NCI-H146 treated with DMSO at 0.1 percent for 48 hours (cell line): ENCODE results near the gene MYO7B.

Experiments
- DNase-seq: peaks from one replicate; lab custom pipeline; 2025; ENCODE audit not compliant: unreplicated experiment; lab: John Stamatoyannopoulos, UW

MYO7B gene

DNA sequence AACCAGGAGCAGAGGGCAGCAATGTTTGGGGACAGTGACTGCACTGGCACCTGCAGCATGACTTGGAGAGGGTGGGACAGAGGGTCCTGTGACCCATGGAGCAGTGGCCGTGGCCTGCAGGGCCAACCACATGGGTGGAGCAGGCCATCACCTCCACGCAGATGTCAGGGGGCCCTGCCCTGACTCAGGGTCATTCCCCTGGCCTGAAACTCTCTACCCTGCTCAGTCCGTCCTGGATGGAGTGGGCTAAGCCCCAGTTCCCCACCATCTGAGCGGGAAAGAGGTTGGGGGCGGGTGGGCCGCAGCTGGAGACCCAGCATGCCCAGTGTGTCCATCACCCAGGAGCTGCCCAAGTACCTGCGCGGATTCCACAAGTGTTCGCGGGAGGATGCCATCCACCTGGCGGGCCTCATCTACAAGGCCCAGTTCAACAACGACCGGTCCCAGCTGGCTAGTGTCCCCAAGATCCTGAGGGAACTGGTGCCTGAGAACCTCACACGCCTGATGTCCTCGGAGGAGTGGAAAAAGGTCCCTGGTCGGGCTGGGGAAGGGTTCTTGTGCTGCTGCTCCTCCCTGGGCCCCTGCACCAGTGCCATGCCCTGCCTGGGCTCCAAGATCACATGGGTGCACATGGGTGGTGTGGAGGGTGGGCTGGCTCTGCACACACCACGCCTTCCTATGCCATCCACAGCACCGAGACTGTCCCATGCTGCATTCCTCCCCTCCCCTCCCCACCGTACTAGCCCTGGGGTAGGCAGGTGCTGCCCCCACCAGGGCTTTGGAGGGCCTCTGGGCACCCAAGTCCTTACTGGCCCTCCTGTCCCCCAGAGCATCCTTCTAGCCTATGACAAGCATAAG, 100.1 kb downstream of the MYO7B start:
- DNase-seq, result no peak

DNA sequence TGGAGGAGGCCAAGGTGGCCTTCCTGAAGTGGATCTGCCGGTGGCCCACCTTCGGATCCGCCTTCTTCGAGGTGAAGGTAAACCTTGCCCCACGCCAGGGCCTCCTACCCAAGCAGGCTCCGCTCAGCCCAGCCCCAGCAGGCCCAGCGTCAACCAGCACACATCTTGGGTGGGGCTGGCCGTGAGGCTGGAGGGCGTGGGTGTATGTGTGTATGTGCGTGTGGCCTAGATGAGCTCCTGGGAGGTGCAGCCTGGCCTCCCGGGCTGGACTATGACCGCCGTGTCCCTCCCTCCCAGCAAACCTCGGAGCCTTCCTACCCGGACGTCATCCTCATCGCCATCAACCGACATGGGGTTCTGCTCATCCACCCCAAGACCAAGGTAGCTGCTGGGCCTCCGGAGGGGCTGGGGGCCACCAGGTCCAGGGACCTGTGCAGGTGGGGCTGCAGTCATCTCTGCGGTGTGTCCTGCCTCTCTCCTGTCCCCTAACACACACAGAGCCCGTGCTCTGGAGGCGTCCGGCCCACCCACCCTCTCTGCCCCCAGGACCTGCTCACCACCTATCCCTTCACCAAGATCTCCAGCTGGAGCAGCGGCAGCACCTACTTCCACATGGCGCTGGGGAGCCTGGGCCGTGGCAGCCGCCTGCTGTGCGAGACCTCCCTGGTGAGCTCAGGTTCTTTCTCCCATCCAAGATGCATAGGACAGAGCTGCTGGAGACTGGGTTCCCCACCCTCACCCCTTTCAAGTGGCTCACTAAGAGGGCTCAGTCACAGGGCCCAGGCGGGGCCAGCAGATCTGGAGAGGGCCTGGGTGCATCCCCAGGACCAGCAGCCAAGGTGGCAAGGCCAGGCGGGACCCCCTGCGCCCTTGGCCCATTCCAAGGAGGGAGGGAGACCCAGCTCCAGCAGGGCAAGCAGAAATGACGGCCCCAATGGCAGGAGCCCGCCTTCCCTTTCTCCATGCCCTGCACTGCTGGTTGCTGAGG, 101.1 kb downstream of the MYO7B start:
- no peak for DNase-seq

DNA sequence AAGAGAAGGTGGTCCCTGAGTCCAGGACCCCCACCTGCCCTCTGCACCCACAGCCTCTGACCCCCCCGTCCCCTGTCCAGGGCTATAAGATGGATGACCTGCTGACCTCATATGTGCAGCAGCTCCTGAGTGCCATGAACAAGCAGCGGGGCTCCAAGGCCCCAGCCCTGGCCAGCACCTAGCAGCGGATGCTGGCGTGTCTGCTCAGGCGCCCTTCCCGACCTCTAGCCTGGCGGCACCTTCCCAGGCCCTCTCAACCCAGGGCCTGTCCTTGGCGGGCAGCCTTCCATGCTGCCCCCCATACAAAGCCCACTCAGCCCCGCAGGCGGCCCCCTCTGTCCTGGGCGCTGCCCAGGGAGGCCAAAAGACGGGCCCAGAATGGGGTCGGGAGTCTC, 101.8 kb downstream of the MYO7B start:
- DNase-seq, result no peak

- DNase-seq, result no peak
These were observed 102.3 kb downstream of the MYO7B start for GRCh38 chr2:127637725-127638252.

DNA sequence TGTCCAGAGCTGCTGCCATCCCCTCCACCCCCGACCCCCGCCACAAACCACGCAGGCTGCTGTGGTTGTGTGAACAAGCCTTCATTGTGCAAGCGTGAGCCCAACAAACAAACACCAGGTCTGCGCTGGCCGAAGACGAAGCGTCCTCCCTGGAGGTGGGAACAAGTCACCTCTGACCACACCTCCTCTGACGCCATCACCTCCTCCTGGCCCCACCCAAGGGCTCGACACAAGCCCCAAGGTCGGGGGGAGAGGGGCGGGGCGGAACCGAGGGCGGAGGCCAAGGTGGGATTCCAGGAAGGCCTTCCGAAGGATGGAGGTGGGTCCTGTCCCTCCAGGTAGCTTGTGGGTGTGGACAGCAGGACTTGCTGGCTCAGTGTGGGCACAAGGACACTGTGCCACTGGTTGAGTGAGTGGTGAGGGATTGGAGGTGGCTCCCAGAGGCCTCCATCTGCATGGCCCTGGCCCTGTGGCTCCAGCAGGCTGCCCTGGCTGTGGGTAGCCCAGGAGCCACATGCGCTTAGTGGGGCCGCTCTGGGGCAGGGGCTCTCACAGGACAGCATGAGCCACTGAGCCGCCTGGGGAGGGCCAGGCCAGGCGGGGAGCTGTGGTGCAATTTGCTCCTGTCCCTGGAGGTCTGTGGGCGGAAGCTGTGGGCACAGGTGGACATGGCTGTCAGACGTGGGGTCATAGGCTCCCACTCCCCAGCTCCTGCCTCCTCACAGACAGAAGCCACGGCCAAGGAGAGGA, 103.1 kb downstream of the MYO7B start:
- DNase-seq, result no peak

DNA sequence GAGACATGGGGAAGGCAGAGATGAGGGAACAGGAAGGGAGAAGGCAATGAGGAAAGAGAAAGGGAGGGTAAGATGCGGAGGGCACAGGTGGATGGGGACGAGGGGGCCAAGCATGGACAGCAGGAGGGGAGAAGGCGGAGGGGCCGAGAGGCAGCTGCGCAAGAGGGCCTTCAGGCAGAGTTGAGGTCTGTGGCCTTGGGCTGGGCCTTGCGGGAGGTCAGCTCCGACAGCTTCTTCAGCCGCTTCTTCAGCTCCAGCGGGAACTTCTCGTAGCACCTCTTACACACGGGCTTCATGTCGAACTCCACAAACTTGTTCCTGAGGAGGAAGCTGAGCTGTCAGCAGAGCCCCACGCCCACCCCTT, 103.6 kb downstream of the MYO7B start:
- DNase-seq, result no peak

DNA sequence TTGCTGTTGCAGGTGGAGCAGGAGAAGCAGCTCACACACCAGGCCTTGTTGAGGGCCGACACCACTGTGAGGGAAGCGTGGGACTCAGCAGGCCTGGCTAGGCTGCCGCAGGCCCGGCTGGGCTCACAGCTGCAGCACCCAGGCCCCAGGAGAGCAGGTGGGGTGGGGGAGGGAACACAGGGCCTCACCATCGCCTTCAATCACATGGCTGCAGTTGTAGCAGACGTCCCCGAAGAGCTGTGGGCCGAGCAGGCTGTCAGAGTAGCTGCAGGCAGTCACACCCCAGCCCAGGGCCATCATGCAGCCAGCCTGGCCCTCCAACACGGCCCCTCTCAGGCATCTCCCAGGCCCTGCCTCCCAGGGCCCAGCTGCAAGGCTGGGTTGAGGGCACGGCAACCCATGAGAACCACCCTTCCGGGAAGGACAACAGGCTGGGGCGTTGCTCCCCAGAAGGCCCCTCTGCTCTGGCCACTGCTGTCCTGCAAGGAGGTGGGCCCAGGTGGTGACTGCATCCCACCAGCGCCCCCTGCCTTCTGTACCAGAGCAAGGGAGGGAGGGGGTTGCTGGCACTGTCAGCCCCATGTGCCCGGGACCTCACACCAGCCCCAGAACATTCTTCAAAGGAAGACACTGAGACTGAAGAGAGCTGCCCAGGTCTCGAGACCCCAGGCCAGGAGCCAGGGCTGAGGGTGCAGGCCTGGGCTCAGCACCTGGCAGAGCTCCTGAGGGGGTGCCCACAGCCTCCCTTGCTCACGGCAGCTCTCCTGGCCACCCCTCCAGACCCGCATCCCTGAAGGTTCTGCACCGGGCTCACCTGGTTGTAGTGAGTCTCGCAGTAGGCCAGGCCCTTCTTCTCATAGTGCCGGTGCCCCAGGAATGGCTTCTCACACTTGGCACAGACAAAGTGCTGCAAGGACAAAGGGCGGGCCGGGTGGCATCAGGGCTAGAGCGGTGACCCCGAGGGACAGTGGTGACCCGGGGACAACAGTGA, 104.9 kb downstream of the MYO7B start:
- no peak for DNase-seq

GRCh38 chr2:127641133-127641532, 105.7 kb downstream of the MYO7B start:
- DNase-seq, result no peak

DNA sequence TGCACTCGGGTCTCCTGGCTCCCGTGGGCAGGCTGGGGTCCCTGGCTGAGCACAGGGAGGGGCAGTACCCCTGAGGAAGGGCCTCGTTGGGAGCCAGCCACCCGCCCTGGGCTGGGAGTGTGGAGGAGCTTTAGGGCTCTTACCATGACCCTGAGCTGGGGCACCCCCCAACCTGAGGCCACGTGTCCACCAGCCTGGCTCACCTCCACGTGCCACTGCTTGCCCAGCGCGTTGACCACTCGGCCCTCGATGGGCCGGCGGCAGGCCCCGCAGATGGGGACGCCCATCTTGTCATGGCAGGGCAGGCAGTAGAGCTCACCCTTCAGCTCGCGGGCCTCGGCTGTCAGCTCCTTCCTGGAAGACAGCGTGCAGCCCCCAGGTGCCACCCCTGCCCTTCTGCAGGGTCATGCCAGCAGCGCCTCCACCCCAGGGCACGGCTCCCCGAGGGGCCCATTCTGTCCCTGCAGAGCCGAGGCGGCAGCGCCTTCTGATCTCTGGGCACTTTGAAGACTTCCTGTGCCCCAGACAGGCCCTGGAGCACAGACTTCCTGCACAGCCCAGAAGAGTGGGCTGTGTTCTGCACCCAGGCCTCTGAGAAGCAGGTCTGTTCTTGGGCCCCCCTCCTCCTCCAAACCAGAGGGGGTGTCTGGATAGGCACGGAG, 106.5 kb downstream of the MYO7B start:
- DNase-seq, result no peak

DNA sequence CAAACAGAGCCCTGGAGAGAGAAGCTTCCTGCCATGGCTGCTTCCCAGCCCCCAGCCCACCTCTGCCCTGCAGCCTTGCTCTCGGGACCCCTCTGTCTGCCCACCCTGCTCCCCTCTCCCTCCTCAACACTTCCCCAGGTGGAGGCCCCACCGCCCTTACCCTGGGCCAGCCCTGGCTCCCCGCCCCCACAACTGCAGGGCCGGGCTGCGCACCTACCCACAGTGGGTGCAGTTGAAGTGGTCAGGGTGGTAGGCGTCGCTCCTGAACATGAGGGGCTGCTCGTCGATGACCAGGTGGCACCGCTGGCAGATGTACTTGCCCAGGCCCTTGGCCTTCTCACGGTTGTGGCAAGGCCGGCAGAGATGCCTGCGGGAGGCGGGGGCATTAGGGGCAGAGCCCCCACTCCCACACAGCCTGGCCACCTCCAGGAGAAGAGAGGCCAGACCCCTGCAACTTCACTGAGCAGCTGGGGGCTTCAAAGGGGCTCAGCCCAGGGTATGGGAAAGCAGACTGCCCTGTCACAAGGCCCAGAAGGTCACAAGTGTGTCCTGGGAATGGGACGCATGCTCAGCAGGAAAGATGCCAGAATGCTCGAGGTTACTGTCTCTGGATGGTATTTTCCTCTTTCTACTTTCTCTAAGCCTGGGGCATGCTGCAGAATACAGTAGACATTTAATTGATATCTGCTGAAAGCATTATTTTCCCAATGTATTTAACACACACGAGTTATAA, 107.4 kb downstream of the MYO7B start:
- DNase-seq, result no peak

DNA sequence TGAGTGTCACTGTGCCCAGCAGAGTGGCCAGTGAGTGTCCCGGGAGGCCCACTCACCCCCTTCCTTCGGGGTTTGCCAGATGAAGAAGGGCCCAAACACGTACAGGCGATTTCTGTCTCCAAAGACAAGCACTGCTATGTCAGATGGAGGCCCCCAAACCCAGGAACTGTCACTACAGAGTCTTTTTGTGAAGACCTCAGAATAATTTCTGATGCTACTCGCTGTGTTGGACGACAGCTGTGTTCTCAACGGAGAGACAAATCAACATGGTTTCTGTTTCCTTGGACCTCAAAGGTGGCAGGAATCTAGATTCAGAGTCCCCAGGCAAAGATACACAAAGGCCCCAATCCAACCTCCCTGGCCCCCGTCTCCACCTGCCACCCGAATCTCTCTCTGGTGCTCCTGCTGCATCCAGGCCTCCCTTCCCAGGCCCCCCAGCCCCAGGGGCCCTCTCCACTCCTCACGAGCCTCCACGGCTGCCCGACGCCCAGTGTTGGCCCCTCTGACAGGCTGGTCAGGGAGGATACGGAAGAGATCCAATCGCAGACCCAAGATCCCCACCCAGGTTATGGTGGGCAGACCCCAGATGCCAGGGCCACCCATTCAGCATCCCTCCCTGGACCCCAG, 108.1 kb downstream of the MYO7B start:
- no peak for DNase-seq

DNA sequence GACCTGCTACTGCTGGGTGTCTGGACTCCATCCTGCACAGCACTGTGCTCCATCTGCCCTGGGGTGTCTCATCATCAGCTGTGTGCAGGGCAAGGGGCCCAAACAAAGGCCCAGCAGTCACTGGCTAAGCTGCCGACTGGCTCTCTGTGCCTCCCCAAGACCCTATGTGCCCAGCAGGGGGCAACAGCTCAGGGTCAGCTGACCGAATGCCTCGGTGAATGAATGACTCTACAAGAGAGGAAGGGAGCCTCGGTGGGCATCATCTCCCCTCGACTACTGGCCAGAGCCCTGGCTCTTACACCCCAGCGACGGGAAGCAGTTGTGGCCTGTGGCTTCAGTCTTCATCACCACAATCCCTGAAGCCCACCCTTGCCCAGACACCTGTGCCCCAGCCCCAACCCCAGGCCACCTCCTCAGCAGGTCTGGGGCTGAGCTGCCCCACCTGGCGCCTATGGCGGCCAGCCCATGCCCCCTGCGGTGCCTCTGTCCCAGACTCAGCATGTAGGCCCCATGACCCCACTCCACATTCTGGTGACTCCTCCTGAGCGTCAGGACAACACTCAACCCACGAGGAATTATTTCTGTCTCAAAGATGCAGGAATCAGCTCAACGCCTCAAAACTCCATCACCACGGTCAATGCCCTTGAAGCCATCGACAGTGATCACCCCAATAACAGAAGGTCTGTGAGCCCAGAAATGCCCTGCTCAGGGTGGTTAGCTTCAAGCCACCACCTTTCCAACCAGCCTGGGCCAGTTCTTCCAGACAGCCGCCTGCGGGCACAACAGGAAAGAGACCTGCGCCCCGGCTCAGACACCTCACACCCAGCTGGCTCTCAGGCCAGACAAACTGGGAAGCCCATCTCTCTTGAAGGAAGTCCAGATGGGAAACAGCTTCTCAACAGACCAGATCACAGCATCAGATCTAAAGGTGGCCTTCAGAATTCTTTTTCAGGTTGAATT, 108.9 kb downstream of the MYO7B start:
- no peak for DNase-seq

- DNase-seq, result no peak
These were observed 109.5 kb downstream of the MYO7B start for GRCh38 chr2:127645026-127645394.

- no peak for DNase-seq
These were observed 110.2 kb downstream of the MYO7B start, which contains the start of gene GPR17 for GRCh38 chr2:127645395-127646291. TSS of gene GPR17 (plus strand) at chr2:127646153. CDS start at chr2:127650736, 4,583 bp downstream.

DNA sequence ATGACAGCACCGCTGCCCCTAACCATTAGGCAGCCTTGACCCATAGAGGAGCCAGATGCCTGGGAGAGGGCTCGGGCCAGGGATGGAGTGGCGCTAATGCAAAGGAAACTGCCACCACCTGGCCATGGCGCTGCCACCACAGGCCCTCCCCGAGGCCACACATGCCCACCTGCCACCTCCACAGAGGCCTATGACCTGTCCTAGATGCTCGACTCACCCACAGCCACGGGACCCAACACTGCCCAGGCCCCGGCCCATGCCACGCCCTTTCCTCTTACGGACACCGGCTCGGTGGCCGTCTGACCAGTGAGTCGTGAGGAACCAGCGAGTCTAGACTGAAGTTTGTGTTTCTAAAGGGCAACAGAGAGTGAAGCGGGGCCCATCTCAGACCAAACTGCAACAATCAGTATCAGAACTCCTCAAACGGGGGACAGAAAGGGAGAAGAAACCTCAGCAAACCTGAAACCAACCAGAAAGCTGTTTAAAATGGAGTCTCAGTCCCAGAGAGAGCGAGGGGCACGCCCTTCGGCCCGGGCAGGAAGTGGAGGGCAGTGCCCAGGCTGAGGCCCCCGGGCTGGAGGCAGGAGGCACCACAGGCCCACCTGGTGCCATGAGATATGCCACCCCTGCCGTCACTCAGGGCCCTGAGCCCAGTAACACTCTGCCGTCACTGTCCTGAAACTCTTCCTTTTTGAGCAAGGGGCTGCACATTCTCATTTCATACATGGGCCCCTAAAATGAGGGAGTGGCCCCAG, 111.2 kb downstream of the MYO7B start:
- DNase-seq, result no peak
